WI38 (cell line): ENCODE results near the gene NYAP2.

ENCODE experiments used
- H3K4me3 ChIP-seq: 2 replicates; pipeline ENCODE4 v1.5.1; 2011; ENCODE audit warnings: low read depth, mild to moderate bottlenecking, control low read depth, low read length
- TF ChIP-seq, protein P1 (sequence below): IDR thresholded peaks from 2 replicates; pipeline ENCODE4 v1.5.1; 2012; ENCODE audit warnings: low read depth, mild to moderate bottlenecking, control low read depth, low read length

NYAP2 gene

GRCh38 chr2:225683258-225683657, 283.7 kb downstream of the NYAP2 start:
- TF ChIP-seq, protein P1, sequence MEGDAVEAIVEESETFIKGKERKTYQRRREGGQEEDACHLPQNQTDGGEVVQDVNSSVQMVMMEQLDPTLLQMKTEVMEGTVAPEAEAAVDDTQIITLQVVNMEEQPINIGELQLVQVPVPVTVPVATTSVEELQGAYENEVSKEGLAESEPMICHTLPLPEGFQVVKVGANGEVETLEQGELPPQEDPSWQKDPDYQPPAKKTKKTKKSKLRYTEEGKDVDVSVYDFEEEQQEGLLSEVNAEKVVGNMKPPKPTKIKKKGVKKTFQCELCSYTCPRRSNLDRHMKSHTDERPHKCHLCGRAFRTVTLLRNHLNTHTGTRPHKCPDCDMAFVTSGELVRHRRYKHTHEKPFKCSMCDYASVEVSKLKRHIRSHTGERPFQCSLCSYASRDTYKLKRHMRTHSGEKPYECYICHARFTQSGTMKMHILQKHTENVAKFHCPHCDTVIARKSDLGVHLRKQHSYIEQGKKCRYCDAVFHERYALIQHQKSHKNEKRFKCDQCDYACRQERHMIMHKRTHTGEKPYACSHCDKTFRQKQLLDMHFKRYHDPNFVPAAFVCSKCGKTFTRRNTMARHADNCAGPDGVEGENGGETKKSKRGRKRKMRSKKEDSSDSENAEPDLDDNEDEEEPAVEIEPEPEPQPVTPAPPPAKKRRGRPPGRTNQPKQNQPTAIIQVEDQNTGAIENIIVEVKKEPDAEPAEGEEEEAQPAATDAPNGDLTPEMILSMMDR: no peak
- H3K4me3 ChIP-seq: no peak overlapping the region

- no peak overlapping the region for H3K4me3 ChIP-seq
- TF ChIP-seq, protein P1: no peak
These were observed 290.6 kb downstream of the NYAP2 start for GRCh38 chr2:225690153-225690552.

DNA sequence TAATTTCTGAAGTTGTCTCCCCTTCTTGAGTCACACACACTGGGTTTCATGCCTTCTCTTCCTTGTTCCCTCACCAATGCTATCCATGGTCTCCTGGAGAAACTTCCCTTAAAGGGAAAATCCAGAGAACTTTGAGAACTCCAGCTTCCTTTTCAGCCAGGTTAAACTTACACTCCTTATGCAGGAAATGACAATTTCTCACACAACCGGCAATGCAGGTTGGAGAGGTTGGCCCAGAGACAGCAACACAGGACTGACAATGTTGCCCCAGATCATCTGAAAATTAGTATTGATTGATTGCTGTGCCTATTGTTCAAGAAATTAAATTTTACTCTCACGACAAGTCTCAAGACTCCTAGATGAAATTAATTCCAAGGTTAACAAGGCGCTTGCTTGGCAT, 292.2 kb downstream of the NYAP2 start:
- TF ChIP-seq, protein P1: no peak
- H3K4me3 ChIP-seq: no peak overlapping the region

DNA sequence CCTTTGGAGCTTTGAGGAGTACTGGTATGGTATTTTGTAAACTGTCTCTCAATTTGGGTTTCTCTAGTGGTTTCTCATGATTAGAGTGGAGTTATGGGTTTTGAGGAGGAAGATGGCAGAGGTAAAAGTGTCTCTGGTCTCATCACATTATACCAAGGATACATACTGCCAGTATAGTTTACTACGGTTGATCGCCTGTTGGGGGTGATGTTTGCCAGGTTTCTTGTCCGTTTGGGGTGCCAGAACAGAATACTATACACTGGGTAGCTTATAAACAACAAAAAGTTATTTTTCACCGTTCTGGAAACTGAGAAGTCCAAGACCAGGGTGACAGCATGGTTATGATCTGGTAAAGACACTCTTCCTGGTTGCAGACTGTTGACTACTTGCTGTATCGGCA, 293.7 kb downstream of the NYAP2 start:
- TF ChIP-seq, protein P1: no peak
- H3K4me3 ChIP-seq: no peak overlapping the region

DNA sequence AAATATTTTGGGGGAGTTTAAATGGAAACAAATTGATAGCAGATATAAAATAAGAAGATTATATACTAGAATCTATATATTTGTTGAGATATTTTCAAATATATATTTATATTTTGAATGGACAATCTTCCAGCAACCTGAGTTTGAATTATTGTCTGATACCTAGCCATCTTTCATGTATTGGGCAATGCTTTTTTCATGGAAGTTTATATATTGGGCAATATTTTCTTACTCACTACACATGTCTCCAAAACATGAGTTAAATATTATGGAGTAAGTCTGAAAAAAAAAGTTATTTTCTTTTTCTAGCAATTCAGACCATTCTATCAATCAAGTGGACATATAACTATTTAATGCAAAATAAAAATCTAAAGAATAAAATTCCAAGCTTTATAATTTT, 295.2 kb downstream of the NYAP2 start:
- TF ChIP-seq, protein P1: no peak
- H3K4me3 ChIP-seq: no peak overlapping the region

GRCh38 chr2:225697936-225698335, 298.4 kb downstream of the NYAP2 start:
- H3K4me3 ChIP-seq: no peak overlapping the region
- TF ChIP-seq, protein P1: no peak
